AG09309 (cell line): ENCODE results near the gene CACNB2.
"Not testable (repeated sequence)": the region's sequence is repeated elsewhere in the genome, so short reads cannot be mapped to it uniquely, and the experiment has no call there.

Experiments used
- DNase-seq: peaks from one replicate; pipeline ENCODE4 v3.0.0-alpha.2; 2010; ENCODE audit warnings: low read depth
- H3K4me3 ChIP-seq: 2 replicates; pipeline ENCODE4 v1.5.1; 2011; ENCODE audit warnings: mild to moderate bottlenecking, low read depth, low read length, moderate library complexity; ENCODE audit not compliant: control insufficient read depth
- CTCF ChIP-seq: IDR thresholded peaks from 2 replicates; pipeline ENCODE4 v1.5.1; 2011; ENCODE audit warnings: mild to moderate bottlenecking, low read depth, low read length, inconsistent platforms; ENCODE audit not compliant: insufficient read depth, control insufficient read depth; ENCODE audit errors: missing control alignments

The CACNB2 gene

GRCh38 chr10:18142151-18142550 lies 1.9 kb downstream of the CACNB2 start:
- TF ChIP-seq CTCF = no peak
- DNase-seq = no peak
- H3K4me3 ChIP-seq = no peak overlapping the region

DNA sequence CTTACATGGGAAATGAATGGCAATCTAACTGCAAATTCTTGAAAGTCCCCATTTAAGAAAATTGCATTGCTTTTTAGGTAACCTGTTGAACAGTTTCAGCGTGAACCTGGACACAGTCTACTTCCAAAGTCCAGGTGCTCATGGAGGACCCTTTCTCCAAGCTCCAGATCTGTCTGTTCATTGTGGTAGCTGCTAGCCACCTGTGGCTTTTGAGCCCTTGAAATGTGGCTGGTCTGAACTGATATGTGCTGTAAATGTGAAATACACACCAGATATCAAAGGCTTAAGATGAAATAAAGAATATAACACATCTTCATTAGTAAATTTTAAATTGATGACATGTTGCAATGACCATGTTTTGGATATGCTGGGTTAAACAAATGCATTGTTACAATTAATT lies 4.2 kb downstream of the CACNB2 start:
- TF ChIP-seq CTCF = no peak
- no peak overlapping the region for H3K4me3 ChIP-seq
- DNase-seq = no peak

- H3K4me3 ChIP-seq = no peak overlapping the region
- DNase-seq = no peak
- TF ChIP-seq CTCF = no peak
Observed at GRCh38 chr10:18144928-18145327, 4.7 kb downstream of the CACNB2 start.

DNA sequence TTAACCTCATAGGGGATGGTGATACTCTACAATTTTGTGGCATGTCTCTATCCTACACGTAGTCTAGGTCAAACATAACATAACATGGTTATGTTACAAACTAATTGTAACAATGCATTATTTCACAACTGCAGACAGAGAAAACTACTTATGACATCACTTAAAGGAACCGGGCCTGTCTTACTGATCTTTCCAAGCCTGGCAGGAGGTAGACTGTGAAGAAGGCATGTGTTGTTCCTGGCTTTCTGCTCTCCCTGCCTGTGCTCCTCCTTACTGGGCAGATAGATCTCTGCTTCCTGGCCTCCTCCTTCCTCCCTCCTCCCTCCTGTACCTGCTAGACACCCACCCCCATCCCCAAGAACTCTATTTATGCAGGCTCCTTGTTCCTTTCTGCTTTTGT lies 5.4 kb downstream of the CACNB2 start:
- TF ChIP-seq CTCF = no peak
- no peak overlapping the region for H3K4me3 ChIP-seq
- no peak for DNase-seq

DNA sequence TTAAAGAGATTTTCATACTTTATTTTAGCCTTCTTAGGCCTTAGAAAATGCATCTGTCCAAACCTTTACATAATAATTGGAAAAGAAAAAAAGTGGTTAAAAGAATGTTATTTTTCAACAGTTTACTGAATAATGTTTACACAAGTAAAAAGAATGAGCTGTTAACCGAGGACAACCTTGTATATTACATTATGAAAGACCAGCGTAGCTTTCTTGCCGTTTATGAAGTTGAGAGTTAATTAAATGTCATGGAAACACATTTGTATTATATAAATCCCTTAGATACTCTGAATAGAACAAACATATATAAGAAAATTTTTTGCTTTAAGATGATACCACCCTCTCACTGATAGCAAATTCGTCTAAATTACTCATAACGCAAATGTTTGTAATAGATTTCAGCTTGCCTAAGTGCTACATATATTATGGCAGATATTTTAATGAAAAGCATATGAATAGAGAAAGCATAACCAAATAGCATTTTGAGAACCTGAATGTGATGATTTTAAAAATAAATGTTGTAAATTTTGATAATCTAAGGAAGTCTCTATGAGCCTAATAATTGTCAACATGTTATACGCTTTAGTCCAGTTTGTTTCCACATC lies 9.1 kb downstream of the CACNB2 start:
- DNase-seq = no peak
- TF ChIP-seq CTCF = no peak
- no peak overlapping the region for H3K4me3 ChIP-seq

- DNase-seq = no peak
- no peak overlapping the region for H3K4me3 ChIP-seq
- no peak for TF ChIP-seq CTCF
Observed at GRCh38 chr10:18151356-18151890, 11.2 kb downstream of the CACNB2 start.

- DNase-seq, H3K4me3 ChIP-seq: not testable (repeated sequence)
Observed at GRCh38 chr10:18153381-18153780, 13.2 kb downstream of the CACNB2 start.
